Activated CD8-positive, alpha-beta memory T cell treated with anti-CD3 and anti-CD28 coated beads, Interleukin-2, amount 50 U/mL, for 1 hour (primary cell): ENCODE results near the gene UNC5B.
"Not testable (repeated sequence)": the region's sequence is repeated elsewhere in the genome, so short reads cannot be mapped to it uniquely, and the experiment has no call there.

ENCODE experiments used
- DNase-seq: peaks from one replicate; pipeline ENCODE4 v3.0.0-alpha.2; 2020; ENCODE audit errors: extremely low read depth

The UNC5B gene

DNA sequence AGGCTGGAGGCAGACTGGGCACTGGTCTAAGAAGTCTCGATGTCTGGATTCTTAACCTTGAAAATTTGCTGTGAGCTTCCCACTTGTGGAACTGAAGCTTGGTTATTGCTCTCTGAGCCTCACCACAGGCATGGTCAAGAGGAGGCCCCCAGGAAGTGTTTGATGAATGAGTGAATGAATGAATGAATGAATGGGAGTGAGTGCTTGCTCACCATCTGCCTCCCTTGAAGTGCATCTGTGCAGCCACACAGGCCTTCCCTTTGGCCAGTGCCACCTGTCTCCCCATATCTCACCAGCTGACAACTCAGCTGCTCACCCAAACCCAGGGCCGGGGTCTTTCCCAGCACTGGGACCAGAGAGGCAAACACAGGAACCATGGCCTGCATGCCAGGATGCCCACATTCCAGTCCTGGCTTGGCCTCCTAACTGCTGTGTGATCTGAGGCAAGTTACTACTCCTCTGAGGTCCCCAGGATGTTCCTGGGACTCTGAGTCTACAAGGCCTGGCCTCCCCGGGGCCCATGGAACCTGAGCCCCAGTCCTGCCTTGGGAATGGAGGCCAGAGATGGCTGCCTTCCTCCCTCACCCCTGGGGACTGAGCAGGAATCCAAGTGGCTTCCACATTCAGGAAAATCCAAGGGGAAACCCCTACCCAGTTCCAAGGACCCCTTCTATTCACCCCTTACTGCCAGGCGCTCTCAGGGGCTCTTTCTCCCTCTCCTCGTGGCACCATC lies 55.3 kb downstream of the UNC5B start:
- DNase-seq = no peak

DNA sequence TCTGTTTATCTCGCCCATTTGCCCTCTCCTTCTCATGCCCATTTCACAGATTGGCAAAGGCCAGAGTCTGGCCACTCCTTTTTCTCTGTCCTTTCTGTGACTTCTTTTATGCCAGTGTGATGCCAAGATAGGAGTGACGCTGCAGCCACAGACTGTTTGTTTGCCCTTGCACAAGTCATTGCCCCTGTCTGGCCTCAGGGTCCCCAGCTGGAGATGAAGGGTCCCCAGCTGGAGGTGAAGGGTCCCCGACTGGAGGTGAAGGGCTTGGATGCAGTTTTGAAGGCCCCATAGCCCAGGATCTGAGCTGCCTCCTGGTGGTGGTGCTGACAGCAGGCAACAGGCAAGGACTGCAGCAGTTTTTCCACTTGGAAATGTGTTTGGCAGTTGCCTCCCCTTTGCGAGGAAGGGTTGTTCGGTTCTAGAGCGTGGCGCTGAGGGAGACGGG lies 55.9 kb downstream of the UNC5B start:
- DNase-seq = no peak

DNA sequence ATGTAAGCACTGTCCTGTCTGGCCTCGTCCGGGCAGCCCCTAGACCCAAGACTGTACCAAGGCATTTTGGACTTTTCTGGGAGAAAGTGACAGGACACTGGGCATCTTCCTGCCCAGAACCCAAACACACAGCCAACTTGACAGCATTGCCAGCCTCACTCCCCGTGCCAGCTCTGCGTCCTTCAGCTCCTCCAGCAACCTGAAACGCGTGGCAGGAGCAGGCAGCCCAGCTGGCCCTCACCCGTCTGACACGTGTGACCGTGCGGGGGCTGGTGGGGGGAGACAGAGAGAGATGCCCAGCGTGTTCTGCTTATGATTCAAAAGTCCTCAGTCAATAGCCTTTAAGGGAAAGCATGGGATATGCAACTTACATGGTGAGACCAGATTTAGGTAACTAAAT lies 56.4 kb downstream of the UNC5B start:
- DNase-seq = no peak

DNA sequence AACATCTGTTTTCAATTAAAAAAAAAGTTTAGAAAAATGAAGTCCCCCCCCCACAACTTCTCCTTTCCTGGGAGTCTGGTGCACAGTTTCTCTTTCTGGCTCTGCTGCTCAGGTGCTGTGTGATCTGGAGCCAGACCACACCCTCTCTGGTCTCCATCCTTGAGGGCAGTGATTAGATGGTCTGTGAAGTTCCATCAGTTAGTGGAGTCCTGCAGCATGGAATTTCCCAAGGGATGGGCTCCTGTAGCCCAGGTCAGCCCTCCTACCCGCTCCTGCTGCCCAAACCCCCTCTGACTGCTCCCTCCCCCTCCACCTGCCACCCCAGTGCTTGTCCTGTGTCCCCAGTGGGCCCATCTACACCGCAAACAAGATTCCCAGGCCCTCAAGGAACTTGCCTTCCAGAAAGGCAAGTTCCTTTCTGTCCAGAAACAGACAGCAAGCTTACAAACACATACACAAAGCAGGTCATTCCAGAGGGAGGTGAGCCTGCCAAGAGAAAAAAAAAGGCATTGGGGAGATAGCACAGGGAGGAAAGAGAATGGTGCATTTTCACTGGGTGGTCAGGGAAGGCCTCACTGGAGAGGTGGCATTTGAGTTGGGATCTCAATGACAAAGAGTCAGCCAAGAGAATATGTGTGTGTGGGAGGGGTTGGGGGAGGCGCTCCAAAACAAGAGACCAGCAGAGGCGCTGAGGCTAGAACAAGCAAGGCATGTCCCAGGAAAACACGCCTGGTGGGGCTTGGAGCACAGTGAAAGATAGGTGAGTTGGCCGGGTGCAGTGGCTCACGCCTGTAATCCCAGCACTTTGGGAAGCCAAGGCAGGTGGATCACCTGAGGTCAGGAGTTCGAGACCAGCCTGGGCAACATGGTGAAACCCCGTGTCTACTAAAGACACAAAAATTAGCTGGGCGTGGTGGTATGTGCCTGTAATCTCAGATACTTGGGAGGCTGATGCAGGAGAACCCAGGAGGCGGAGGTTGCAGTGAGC lies 57.2 kb downstream of the UNC5B start:
- no peak for DNase-seq

DNA sequence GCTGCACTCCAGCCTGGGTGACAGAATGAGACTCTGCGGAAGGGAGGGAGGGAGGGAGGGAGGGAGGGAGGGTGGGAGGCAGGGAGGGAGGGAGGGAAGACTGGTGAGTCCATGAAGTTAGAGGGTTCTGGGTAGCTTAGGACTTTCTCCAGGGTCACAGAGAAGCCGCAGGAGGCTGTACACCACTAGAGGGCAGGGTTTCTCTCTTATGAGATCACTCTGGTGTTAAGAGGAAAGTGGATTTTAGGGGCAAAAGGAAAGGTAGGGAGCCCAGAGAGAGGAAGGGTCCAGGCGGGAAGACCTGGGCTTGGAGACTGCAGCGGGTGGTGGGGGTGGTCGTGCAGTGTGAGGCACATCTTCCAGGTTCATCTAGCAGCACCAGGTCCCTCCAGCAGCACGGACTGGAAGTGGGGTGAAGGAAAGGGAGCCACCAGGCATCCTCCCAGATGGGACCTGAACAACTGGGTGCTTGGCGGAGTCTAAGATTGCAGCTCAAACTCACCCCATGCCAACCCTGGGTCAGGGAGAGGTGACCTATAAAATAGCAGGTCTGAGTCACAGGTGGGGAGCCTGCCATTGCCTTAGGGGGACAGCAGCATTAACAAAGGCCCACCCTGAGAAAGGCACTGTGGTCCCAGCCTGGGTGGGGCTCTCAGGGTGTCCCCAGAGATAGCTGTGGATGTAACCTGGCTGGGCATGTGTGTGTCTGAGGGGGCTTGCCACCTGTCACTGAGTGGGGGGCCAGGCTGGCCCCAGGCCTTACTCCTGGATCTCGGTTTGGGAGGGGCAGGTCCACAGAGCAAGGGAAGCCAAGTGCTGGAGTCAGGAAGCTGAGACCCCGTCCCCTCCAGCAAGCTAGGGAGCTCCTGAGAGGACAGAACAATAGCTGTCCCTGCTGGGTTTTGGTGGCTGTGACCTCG lies 58.2 kb downstream of the UNC5B start:
- no peak for DNase-seq

DNA sequence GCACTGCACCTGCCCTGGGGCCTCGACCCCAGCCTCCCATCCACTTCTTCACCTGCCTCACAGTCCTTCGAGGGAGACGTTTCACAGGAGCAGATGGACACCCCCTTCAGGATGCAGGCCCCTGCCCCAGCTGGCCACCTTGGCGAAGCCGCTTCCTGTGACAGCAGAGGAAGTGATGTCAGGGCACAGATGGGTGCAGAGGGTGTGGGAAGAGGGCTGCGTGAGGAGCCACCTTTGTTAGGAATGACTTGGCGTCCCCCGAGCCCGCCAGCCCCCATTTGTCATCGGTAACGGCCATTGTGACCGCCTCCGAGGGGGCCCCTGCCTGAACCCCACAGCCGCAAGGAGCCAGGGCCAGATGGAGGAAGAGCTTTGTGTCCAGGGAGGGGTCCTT lies 59.3 kb downstream of the UNC5B start:
- no peak for DNase-seq

DNA sequence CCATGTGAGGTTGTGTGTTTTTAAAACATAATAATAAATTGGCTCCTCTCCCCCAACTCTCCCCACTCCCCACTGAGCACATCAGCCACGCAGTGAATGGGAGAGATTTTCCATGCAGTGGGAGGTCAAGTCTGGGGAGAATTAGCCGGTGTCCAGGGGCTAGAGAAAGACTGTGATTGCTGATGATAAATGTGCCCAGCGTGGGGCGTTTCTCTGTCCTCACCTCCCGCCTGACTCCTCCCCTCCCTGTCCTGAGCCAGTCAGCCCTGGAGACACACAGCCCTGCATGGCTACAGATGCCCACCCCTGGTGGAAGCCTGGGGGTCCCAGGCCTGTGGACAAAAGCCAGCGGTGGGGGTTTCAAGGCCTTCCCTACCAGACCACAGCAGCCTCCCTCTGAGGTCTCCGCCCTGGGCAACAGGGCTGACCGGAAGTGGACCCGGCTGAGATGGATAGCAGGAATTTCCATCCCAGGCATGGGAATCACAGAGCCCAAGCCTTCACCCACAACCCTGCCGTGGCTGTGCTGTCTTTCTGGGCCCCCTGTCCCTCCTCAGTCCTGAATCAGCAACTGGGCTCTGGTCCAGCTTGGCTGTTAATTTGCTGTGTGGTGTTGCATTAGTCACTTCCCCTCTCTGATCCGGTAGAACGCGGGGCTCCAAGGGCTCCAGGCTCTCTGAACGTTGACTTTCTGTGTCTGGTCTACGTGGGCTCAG lies 59.8 kb downstream of the UNC5B start:
- DNase-seq = no peak

DNA sequence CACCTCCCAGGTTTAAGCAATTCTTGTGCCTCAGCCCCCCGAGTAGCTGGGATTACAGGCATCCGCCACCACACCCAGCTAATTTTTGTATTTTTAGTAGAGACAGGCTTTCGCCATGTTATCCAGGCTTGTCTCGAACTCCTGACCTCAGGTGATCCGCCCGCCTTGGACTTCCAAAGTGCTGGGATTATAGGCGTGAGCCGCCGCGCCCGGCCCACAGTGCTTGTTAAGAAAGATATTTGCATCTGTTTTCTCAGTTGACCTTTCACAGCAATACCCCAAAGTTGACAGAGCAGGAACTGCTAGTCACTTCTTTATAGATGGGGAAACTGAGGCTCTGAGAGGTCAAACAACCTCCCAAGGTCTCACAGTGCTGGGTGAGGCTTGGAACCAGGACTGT lies 60.6 kb downstream of the UNC5B start:
- not testable (repeated sequence) for DNase-seq

DNA sequence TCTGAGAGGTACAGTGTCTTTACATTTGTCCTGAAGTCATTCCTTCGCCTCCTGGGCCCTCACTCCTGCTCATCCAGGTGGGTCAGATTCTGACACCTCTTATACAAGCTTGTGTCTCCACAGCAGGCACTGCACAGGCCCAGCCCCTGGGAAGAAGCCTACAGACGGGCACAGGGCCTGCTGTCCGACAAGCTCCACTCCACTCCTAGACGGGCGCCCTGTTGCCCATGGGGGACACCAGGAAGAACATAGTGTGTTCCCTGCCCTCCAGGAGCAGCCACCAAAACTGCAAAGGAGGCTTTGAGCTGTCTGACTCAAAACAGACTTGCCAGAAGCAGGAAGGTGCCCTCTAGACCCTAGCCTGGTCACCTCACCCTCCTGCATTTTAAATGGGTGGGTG lies 61.1 kb downstream of the UNC5B start:
- no peak for DNase-seq

DNA sequence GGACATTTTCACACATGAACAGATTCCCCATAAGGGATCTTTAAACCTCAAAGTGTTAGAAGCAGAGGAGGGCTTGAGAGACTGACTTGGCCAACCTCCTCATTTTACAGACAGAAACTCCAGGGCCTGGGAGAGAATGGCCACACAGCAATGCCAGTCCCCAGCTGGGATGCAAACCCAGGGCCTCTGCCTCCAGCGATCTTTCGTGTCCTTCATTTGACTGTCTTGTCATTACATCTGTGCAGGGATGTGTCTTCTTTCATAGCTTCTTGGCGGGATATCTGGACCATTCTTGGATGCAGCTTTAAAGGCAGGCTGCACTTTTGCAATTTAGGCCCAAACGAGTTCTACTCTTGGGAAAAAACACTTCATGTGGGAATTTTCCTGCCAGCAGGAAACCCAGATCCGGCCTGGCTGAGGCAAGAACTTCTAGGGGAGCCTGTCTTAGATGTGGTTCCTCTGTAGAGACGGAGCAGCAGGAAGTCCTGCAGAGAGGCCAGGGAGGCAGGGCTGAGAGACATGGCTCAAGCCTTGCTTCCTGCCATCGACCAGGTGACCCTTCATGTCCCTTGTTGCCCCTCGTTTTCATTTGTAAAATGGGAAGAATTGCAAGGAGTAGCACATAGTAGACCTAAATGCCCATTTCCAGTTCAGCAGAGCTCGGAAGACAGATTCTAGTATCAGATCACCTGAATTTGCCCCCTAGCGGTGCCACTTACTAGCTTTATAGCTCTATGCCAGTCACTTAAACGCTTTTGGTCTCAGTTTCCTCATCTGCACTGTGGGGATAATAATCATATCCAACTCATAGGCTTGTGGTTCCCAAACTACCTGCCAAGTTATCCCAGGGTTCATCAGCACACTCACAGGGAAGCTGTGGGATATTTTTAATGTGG lies 62.8 kb downstream of the UNC5B start:
- DNase-seq = no peak

DNA sequence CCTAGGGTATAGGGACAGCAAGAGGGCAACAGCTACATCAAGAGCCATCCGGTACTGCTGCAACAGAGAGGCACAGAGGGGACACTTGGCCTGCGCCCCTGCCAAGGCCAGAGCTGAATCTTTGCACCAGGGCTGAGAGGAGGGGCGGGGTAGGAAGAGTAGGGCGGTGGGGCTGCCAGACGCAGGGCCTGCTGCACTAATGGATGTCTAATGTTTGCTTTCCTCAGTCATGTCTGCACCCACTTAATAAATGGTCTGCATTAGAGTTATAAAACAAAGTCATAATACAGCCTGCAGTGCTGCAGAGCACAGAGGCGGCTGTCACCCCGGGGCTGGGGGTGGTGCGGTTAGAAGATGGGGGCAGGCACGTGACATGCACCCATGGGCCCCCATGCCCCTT lies 64.5 kb downstream of the UNC5B start:
- DNase-seq = no peak

DNA sequence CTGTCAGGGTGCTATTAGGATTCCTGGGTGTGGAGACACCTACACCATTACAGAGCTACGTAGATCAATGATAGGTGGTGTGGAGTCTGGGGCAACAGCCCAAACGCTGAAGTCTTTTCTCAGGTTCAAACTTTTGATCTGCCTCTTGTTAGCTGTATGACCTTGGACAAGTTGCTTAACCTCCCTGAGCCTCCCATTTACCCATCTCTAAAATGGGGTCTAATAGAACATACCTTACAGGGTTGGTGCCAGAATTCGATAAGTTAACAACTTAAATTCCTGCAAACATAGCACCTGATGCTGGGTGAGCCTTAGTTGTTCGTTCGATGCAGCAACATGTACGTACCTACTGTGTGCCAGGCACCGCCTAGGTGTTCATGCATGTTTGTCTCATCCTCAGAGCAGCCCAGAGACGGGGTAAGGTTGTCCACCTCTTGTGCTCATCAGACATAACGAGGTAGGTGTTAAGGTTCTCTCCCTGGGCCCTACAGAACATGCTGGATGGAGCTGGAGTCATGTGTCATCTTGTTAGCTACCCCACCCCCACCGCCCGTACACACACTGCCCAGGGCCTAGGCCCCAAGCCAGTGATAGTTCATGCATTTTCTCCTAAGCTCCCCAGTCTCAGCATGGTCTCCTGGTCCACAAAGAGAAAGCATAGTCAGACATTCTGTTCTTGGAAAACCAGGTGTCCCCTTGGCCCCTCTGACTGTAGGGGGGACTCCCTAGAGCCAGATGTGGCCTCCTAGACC lies 65.7 kb downstream of the UNC5B start:
- DNase-seq = no peak

DNA sequence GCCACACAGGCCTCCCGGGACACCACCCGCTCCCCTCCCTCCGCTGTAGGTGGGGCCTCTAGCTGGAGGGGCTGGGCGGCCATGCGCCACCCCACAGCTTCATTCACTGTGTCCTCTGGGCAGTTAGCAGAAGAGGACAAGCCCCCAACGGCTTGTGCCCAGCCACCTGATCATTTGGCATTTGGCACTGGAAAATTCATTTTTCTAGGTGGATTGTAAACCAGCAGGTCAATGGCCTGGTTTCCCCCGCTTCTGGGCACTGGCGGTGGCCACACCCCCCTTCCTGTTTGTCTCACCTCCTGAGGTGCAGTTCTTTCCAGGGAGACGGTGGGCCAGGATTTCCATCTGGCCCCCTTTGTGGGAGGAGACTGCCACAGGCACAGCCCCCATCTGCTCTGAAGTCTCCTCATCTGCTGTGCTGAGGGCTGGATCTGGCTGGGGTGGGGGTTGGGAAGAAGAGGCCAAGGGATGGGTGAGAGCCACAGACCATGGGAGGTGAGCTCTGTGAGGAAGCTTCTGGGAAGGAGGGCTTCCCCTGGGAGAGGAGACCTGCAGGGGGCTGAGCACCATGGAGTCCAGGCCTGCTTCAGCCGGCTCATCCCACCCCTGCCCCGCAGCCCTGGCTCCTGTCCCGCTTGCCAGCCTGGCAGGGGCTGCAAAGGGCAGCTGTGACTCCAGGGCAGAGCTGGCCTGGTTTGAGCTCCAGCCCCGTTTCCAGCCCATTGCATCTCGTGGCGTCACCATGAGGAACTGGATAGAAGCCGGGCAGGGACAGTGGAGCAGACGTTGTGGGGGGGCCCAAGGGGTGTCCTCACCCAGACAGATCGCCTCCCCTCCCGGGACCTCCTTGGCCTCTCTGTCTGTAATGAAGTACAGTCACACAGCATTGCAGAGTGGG lies 66.6 kb downstream of the UNC5B start:
- no peak for DNase-seq

DNA sequence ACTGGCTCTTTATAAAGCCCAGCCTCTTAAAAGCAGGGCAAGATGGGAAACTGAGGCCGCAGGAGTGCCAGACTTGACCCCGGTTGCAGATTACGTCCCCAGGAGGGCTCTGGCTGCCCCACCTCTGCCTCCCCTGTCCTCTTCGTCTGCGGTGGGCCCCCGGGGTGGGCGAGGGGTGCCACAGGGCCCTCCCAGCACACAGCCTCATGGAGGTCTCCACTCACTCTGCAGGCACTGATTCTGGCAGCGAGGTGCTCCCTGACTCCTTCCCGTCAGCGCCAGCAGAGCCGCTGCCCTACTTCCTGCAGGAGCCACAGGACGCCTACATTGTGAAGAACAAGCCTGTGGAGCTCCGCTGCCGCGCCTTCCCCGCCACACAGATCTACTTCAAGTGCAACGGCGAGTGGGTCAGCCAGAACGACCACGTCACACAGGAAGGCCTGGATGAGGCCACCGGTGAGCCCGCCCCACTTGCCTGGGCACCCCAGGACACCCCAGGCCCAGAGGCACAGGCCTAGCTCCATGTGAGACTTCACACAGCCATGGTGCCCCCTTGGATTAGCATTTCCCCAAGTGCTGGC lies 67.3 kb downstream of the UNC5B start:
- DNase-seq = no peak

DNA sequence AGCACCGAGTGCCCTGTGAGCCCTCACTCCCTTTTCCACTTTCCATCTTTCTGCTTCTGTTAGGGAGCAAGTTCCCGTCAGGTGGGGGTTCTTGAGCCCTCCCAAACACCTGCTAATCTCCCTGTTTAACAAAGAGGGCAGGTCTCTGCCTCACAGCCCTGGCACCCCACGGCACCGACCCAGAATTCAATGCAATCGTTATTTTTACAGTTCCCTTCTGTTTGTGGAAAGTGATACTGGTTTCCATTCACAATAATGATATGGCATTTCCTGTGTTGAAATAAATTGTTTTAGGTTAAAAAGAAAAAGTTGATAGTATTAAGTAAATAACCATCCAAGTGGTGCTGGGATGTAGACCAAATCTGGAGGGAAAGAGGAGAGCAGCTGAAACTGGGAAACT lies 67.8 kb downstream of the UNC5B start:
- no peak for DNase-seq

DNA sequence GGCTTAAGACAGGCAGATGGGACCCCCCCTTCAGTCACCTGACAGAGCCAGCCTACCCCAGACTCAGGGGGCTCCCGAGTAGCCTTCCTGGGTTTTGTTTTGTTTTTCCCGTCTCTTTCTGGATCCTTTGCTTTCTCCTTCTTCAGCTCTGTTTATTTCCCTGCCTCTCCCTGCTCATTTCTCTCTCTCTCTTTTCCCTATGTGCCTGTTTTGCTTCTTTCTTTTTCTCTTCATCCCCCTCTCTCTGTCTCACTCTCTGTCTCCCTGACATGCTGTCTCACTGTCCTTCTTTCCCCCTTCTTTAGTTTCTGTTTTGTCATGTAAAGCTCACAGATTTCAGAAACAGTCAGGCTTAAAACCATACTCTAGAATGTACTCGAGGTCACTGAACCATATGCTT lies 68.5 kb downstream of the UNC5B start:
- DNase-seq = no peak

DNA sequence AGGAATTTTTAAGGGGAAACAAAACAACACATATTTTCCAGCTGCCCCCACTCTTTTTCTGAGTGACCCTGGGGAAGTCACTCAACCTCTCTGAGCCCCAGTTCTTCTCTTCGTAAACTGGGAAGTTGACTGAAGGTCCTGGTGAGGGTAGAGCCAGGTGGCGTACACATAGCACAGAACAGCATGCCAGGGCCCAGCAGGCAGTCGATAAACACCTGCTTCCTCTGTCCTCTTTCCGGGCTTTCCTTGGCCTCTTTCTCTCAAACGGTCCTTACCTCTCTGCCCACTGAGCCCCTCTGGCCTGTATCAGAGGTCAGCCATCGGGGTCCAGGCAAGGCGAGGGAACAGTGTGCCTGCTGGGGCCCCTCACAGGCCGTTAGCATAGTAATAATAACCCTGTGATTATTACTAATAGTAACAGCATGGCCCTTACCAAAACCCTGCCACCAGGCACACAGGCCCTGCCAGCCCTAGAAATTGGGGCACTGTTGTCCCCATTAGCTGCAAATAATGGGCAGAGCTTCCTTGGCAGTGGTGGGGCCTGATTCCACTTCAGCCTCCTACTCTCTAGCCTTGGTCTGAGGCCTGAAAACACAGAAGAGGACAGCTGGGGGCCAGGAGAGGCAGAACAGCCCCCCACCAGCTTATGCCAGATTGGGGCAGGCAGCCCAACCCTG lies 69.4 kb downstream of the UNC5B start:
- no peak for DNase-seq

DNA sequence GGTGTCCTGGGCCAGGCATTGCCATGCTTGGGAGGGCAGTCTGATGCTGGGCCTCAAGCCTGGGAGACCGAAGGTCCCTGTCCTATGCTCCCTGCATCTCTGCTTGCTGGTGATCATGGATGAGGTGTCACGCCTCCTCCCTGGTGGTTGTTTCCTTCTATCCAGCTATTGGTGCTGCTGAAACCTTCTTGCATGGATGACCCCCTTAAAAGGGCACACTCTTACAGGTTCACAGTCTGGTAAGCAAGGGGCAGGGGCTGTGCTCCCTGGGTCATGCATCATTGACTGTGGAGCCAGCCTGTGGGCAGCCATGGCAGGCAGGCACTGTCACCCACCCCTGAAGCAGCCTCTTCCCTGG lies 69.9 kb downstream of the UNC5B start:
- no peak for DNase-seq
